B cell (primary cell): Measurements from ENCODE around the gene RAE1. TPM values are rescaled to one million over a fixed set of nuclear protein-coding genes. Genes with fewer than 3 reads are reported as not detected.
A peak's percentile ranks its signal among the peaks of the same experiment; 100 is the strongest.

Experiments
- ATAC-seq: fragments of 200-7000 bp; cut with Tn5 transposase; one replicate; pipeline ENCODE4 v1.10.0; 2021; ENCODE audit warnings: low read depth, mild to moderate bottlenecking, moderate number of reproducible peaks, moderate library complexity
- CTCF ChIA-PET: fragments of 350-600 bp; sonication (Branson Sonifier 250); formaldehyde crosslinking; loops from one replicate; lab custom pipeline; 2021; ENCODE audit warnings: antibody characterized with exemption, inconsistent platforms; lab: Charles Lee
- POLR2A ChIA-PET: fragments of 350-600 bp; sonication (Branson Sonifier 250); formaldehyde crosslinking; loops from one replicate; lab custom pipeline; 2021; ENCODE audit warnings: antibody characterized with exemption; lab: Charles Lee
- DNase-seq: peaks from one replicate; pipeline ENCODE4 v3.0.0; 2013
- H2AFZ ChIP-seq: 2 replicates; pipeline ENCODE4 v1.6.1; 2012; ENCODE audit warnings: mild to moderate bottlenecking, low read depth, low read length; ENCODE audit not compliant: insufficient read depth, poor library complexity, severe bottlenecking
- H3K27ac ChIP-seq, 2 donors: 1 replicate in 1 of 2; 2 replicates in 1 of 2; pipeline ENCODE4 v1.5.1; 2012 to 2013; ENCODE audit warnings: low read length in 2 of 2, mild to moderate bottlenecking in 2 of 2, moderate library complexity in 1 of 2
- H3K27me3 ChIP-seq, 4 experiments: fragments of 200-600 bp in 1 of 4; sonication (generic) in 1 of 4; replicated peaks in 1 of 4; 1 replicate in 2 of 4; 2 replicates in 2 of 4; pipeline versions ENCODE4 v1.6.1 to v1.7.0; 2013 to 2016; ENCODE audit warnings: low read length in 3 of 4, mild to moderate bottlenecking in 2 of 4, mixed read lengths in 1 of 4, moderate library complexity in 1 of 4; ENCODE audit not compliant: insufficient read depth in 4 of 4, control insufficient read depth in 3 of 4; ENCODE audit errors: control extremely low read depth in 1 of 4
- H3K36me3 ChIP-seq, 2 experiments: replicated peaks in 1 of 2; 1 replicate in 1 of 2; 2 replicates in 1 of 2; pipeline versions ENCODE4 v1.6.1 to v1.7.1; 2013; ENCODE audit warnings: low read length in 1 of 2; ENCODE audit not compliant: insufficient read depth in 2 of 2, control insufficient read depth in 1 of 2; ENCODE audit errors: control extremely low read depth in 1 of 2, extremely low read depth in 1 of 2
- H3K4me1 ChIP-seq, 2 donors: fragments of 200-600 bp in 1 of 2; sonication (generic) in 1 of 2; 1 replicate in 1 of 2; 2 replicates in 1 of 2; pipeline versions ENCODE4 v1.5.1 to v1.6.1; 2013 to 2017; ENCODE audit warnings: low read length in 2 of 2; ENCODE audit not compliant: control insufficient read depth in 2 of 2, insufficient read depth in 2 of 2
- H3K4me2 ChIP-seq: replicated peaks from 2 replicates; pipeline ENCODE3; 2012; ENCODE audit warnings: mild to moderate bottlenecking, low read depth, low read length; ENCODE audit not compliant: poor library complexity, severe bottlenecking
- H3K4me3 ChIP-seq, 5 experiments: fragments of 200-600 bp in 1 of 5; sonication (generic) in 1 of 5; 1 replicate in 3 of 5; 2 replicates in 2 of 5; pipeline versions ENCODE4 v1.5.1 to v1.7.0; 2011 to 2016; ENCODE audit warnings: low read length in 4 of 5, mild to moderate bottlenecking in 4 of 5, low read depth in 2 of 5, control low read depth in 1 of 5, moderate library complexity in 1 of 5; ENCODE audit not compliant: insufficient read depth in 1 of 5; ENCODE audit errors: control extremely low read depth in 1 of 5, extremely low read depth in 1 of 5
- H3K79me2 ChIP-seq: fragments of 200-600 bp; sonication (generic); one replicate; pipeline ENCODE4 v1.6.0; 2016; ENCODE audit warnings: low read length; ENCODE audit not compliant: control insufficient read depth, insufficient read depth
- H3K9ac ChIP-seq: fragments of 200-600 bp; sonication (generic); 2 replicates; pipeline ENCODE4 v1.6.1; 2017; ENCODE audit warnings: mild to moderate bottlenecking, low read length, moderate library complexity
- H3K9me3 ChIP-seq, 3 donors: one replicate each; pipeline versions ENCODE4 v1.6.1 to v1.7.1; 2013; ENCODE audit warnings: low read length in 2 of 3; ENCODE audit not compliant: control insufficient read depth in 2 of 3, insufficient read depth in 1 of 3; ENCODE audit errors: control extremely low read depth in 1 of 3
- H4K20me1 ChIP-seq: 2 replicates; pipeline ENCODE4 v1.6.0; 2012; ENCODE audit warnings: mild to moderate bottlenecking, low read length; ENCODE audit not compliant: insufficient read depth, control insufficient read depth, poor library complexity, severe bottlenecking
- H3K27ac Mint-ChIP-seq: one replicate; pipeline ENCODE4 v1.8.0; 2021; ENCODE audit warnings: mixed read lengths
- H3K27me3 Mint-ChIP-seq: one replicate; pipeline ENCODE4 v1.8.0; 2021; ENCODE audit warnings: mixed read lengths
- H3K4me1 Mint-ChIP-seq: one replicate; pipeline ENCODE4 v1.8.0; 2021; ENCODE audit warnings: mixed read lengths
- H3K4me3 Mint-ChIP-seq: one replicate; pipeline ENCODE4 v1.8.0; 2021; ENCODE audit warnings: mixed read lengths
- H3K9me3 Mint-ChIP-seq: one replicate; pipeline ENCODE4 v1.8.0; 2022; ENCODE audit warnings: mixed read lengths; ENCODE audit not compliant: insufficient read depth
- CTCF ChIP-seq: fragments of 200-600 bp; IDR thresholded peaks from one replicate; pipeline ENCODE4 v1.8.0; 2022; ENCODE audit warnings: antibody characterized with exemption, mild to moderate bottlenecking
- EZH2 ChIP-seq: IDR thresholded peaks from 2 replicates; pipeline ENCODE4 v1.6.1; 2012; ENCODE audit warnings: borderline replicate concordance, low read depth, mild to moderate bottlenecking, moderate library complexity, low read length; ENCODE audit not compliant: insufficient read depth, poor library complexity, severe bottlenecking
- WGBS: methylation state at CpG from one replicate; pipeline ENCODE4 v1.1.5; 2013; ENCODE audit warnings: missing lambda C conversion rate; ENCODE audit not compliant: insufficient coverage; 5-methylcytosine and 5-hydroxymethylcytosine counted together
- intact Hi-C: fragments of 100-400 bp; cut with micrococcal nuclease; formaldehyde crosslinking; loops from one replicate; pipeline ENCODE4 v1.10.0; 2022
- polyA plus RNA-seq: library from polyadenylated mRNA; depleted of rRNA; stranded (reverse); fragments of >200 nt; gene quantifications from 2 replicates; pipeline ENCODE4 v1.2.3, GENCODE V29; 2012
- total RNA-seq, 2 donors: library from RNA; stranded (reverse); fragments of 120-200 nt in 1 of 2; gene quantifications; 1 replicate in 1 of 2; 2 replicates in 1 of 2; pipeline versions ENCODE4 v1.2.3 to v1.2.4, GENCODE V29; 2013 to 2022

The RAE1 gene
- total and polyA plus RNA-seq, 2 donors (not counting 1 experiment from before 2014, with no cell fraction given): 32.6 to 33.3 TPM

GRCh38 chr20:57390604-57391438, 39.8 kb downstream of the RAE1 start, which contains the start of gene RBM38:
TSS of gene RBM38 (plus strand) at chr20:57391396. CDS start at chr20:57391582, 186 bp downstream.
- peaks cover 51 to 63% of the 10 kb centered on the region in 2 donors for H3K4me1 ChIP-seq
- WGBS: 4% methylated on average over 75 of the region's 78 CpGs

More at GRCh38 chr20:57390604-57391438, 39.8 kb downstream of the RAE1 start, which contains the start of gene RBM38:
- Histone ChIP-seq H3K79me2 (peaks cover 42% of the 10 kb centered on the region), H3K27me3 (no peaks in the 10 kb centered on the region), H4K20me1 (peaks cover 39% of the 10 kb centered on the region), H3K4me3 (peak within 1 kb of the TSS; percentile 82 to 99 (median 91)), H3K9ac (peak within 1 kb of the TSS; percentile 91), H3K27ac (peak within 1 kb of the TSS; percentile 96 to 98), H3K36me3 (peaks cover 6 to 39% of the 10 kb centered on the region in 2 experiments), H3K9me3 (no peaks in the 10 kb centered on the region), H3K4me2 (peak within 1 kb of the TSS; percentile 98), H2AFZ (peak within 1 kb of the TSS; percentile 66)
- TF ChIP-seq CTCF (no peak), EZH2 (no peak)
- Mint-ChIP-seq H3K4me3 (peak within 1 kb of the TSS; percentile 98), H3K4me1 (peaks cover 48% of the 10 kb centered on the region), H3K27ac (peak within 1 kb of the TSS; percentile 98), H3K27me3 (no peaks in the 10 kb centered on the region), H3K9me3 (no peaks in the 10 kb centered on the region)
- ChIA-PET POLR2A (interaction anchor here (0.6 to 7.4 kb wide), 12 partner anchors 9 to 239 kb away, joined by 3 to 109 read pairs (median 4); partner anchors contain the start of gene ZBP1), CTCF (interaction anchor here (0.8 to 4.6 kb wide), 22 partner anchors 9 to 236 kb away, joined by 3 to 66 read pairs (median 6); partner anchors contain the start of gene ZBP1)
- DNase-seq: peak; percentile 91
- intact Hi-C loops: loop anchor here (2.0 to 10.0 kb wide), 4 partner anchors 40 to 1614 kb away; partner anchors contain the start of genes CTSZ and RAE1
- ATAC-seq: peak; percentile 66
